Endodermal cell (in vitro differentiated cells): ENCODE measurements around the gene DIRAS2. TPM values are rescaled to one million over a fixed set of nuclear protein-coding genes. Genes with fewer than 3 reads are reported as not detected.

Source experiments
- DNase-seq: peaks from one replicate; pipeline ENCODE4 v3.0.0-alpha.2; 2017
- H3K27ac ChIP-seq: 2 replicates; pipeline ENCODE4 v1.5.1; 2013; ENCODE audit warnings: mild to moderate bottlenecking, low read depth, low read length, moderate library complexity
- H3K27me3 ChIP-seq: 2 replicates; pipeline ENCODE4 v1.6.1; 2013; ENCODE audit warnings: mild to moderate bottlenecking, low read length, moderate library complexity; ENCODE audit not compliant: insufficient read depth, control insufficient read depth, poor library complexity, severe bottlenecking
- H3K36me3 ChIP-seq: 2 replicates; pipeline ENCODE4 v1.7.0; 2013; ENCODE audit warnings: mild to moderate bottlenecking, low read length, moderate library complexity; ENCODE audit not compliant: control insufficient read depth, insufficient read depth
- H3K4me1 ChIP-seq: one replicate; pipeline ENCODE4 v1.7.0; 2013; ENCODE audit warnings: low read length; ENCODE audit not compliant: control insufficient read depth, insufficient read depth
- H3K4me3 ChIP-seq: 2 replicates; pipeline ENCODE4 v1.5.1; 2013; ENCODE audit warnings: mild to moderate bottlenecking, low read length, moderate library complexity
- H3K9ac ChIP-seq: 2 replicates; pipeline ENCODE4 v1.6.1; 2013; ENCODE audit warnings: mild to moderate bottlenecking, low read length, moderate library complexity; ENCODE audit not compliant: poor library complexity, severe bottlenecking; ENCODE audit errors: extremely low read depth
- H3K9me3 ChIP-seq: 2 replicates; pipeline ENCODE4 v1.6.1; 2013; ENCODE audit warnings: mild to moderate bottlenecking, low read length, moderate library complexity; ENCODE audit not compliant: control insufficient read depth
- H3K27ac Mint-ChIP-seq: 2 replicates; pipeline ENCODE4 v1.8.0; 2020; ENCODE audit warnings: mixed read lengths
- H3K27me3 Mint-ChIP-seq: 2 replicates; pipeline ENCODE4 v1.8.0; 2021; ENCODE audit warnings: mild to moderate bottlenecking, mixed read lengths; ENCODE audit not compliant: insufficient read depth
- H3K36me3 Mint-ChIP-seq: 2 replicates; pipeline ENCODE4 v1.8.0; 2020; ENCODE audit warnings: low read depth, mixed read lengths
- H3K4me1 Mint-ChIP-seq: 2 replicates; pipeline ENCODE4 v1.8.0; 2020; ENCODE audit warnings: mixed read lengths
- H3K4me3 Mint-ChIP-seq: 2 replicates; pipeline ENCODE4 v1.8.0; 2020; ENCODE audit warnings: mild to moderate bottlenecking, moderate library complexity, mixed read lengths
- H3K9me3 Mint-ChIP-seq: 2 replicates; pipeline ENCODE4 v1.8.0; 2020; ENCODE audit warnings: mild to moderate bottlenecking, mixed read lengths
- CTCF ChIP-seq: fragments of 200-600 bp; sonication (generic); conservative IDR thresholded peaks from 2 replicates; pipeline ENCODE4 v1.5.0; 2021; ENCODE audit warnings: antibody characterized with exemption, mild to moderate bottlenecking
- WGBS, 2 experiments: methylation state at CpG; one replicate each; pipeline versions ENCODE4 v1.1.5 to v1.1.7; 2013; ENCODE audit warnings: missing lambda C conversion rate in 2 of 2, mixed read lengths in 1 of 2; ENCODE audit not compliant: insufficient coverage in 1 of 2, insufficient read length in 1 of 2; 5-methylcytosine and 5-hydroxymethylcytosine counted together
- total RNA-seq, 2 donors: library from RNA; stranded (reverse); fragmentation: NEBNext Ultra II Directional in 1 of 2; extraction: Animal tissue kit (Norgen Biotek cat#: 25700) in 1 of 2; gene quantifications; 2 replicates in 1 of 2; 3 replicates in 1 of 2; pipeline ENCODE4 v1.2.1, GENCODE V29; 2021

The DIRAS2 gene
- total RNA-seq, 2 donors from 2014 or later, result 0.07 TPM; not detected in 1

- Histone ChIP-seq H3K27ac (no peak overlapping the region), H3K27me3 (peaks cover 19% of the 10 kb centered on the region), H3K4me3 (no peak overlapping the region), H3K4me1 (no peaks in the 10 kb centered on the region), H3K36me3 (no peaks in the 10 kb centered on the region), H3K9me3 (peaks cover 14% of the 10 kb centered on the region), H3K9ac (no peak overlapping the region)
- 83 to 87% methylated on average over 2 of the region's 2 CpGs for WGBS, 2 experiments
- Mint-ChIP-seq H3K27me3 (peaks cover 50% of the 10 kb centered on the region), H3K36me3 (no peaks in the 10 kb centered on the region), H3K27ac (no peak overlapping the region), H3K4me1 (no peaks in the 10 kb centered on the region), H3K9me3 (peaks cover 15% of the 10 kb centered on the region), H3K4me3 (no peak overlapping the region)
- TF ChIP-seq CTCF, result no peak
- DNase-seq, result no peak
These were observed 5.2 kb upstream of the DIRAS2 start for GRCh38 chr9:90647843-90648242.

GRCh38 chr9:90645721-90646120, 3.1 kb upstream of the DIRAS2 start:
- no peaks in the 10 kb centered on the region for H3K36me3 ChIP-seq
- H3K4me3 ChIP-seq, result no peak overlapping the region
- peaks cover 8% of the 10 kb centered on the region for H3K4me1 Mint-ChIP-seq
- no peak overlapping the region for H3K9ac ChIP-seq
- peaks cover 8% of the 10 kb centered on the region for H3K9me3 Mint-ChIP-seq
- DNase-seq, result no peak
- peak; percentile 44 for TF ChIP-seq CTCF
- H3K27me3 Mint-ChIP-seq, result peaks cover 70% of the 10 kb centered on the region
- H3K27ac ChIP-seq, result no peak overlapping the region
- H3K27ac Mint-ChIP-seq, result no peak overlapping the region
- WGBS, 2 experiments, result 93% methylated on average over 1 of the region's 1 CpG; no CpG with 5 or more reads in 1 of the 2 experiments
- no peaks in the 10 kb centered on the region for H3K4me1 ChIP-seq
- H3K27me3 ChIP-seq, result peaks cover 35% of the 10 kb centered on the region
- peaks cover 9% of the 10 kb centered on the region for H3K9me3 ChIP-seq
- no peaks in the 10 kb centered on the region for H3K36me3 Mint-ChIP-seq
- no peak overlapping the region for H3K4me3 Mint-ChIP-seq

- Histone ChIP-seq H3K9me3 (no peaks in the 10 kb centered on the region), H3K36me3 (no peaks in the 10 kb centered on the region), H3K27ac (no peak overlapping the region), H3K27me3 (peaks cover 47% of the 10 kb centered on the region), H3K4me1 (no peaks in the 10 kb centered on the region), H3K4me3 (peak overlapping the region; percentile 82), H3K9ac (no peak overlapping the region)
- peaks cover 8% of the 10 kb centered on the region for H3K4me1 Mint-ChIP-seq
- H3K27ac Mint-ChIP-seq, result no peak overlapping the region
- peaks cover 80% of the 10 kb centered on the region for H3K27me3 Mint-ChIP-seq
- H3K9me3 Mint-ChIP-seq, result no peaks in the 10 kb centered on the region
- peak overlapping the region; percentile 65 for H3K4me3 Mint-ChIP-seq
- H3K36me3 Mint-ChIP-seq, result no peaks in the 10 kb centered on the region
- TF ChIP-seq CTCF, result no peak
- DNase-seq, result peak; percentile 60
- WGBS, 2 experiments, result 30 to 32% methylated on average over 8 to 10 of the region's 10 CpGs
These were observed 638 bp downstream of the DIRAS2 start for GRCh38 chr9:90641884-90642487.
